ENCODE results near the gene TRIM17. TPM values are rescaled to one million over a fixed set of nuclear protein-coding genes. Genes with fewer than 3 reads are reported as not detected.

The TRIM17 gene
- total and polyA plus RNA-seq, 9 of the 15 experiments (the other 6 are each of a cell fraction or from before 2014, with no cell fraction given), result not detected

DNA sequence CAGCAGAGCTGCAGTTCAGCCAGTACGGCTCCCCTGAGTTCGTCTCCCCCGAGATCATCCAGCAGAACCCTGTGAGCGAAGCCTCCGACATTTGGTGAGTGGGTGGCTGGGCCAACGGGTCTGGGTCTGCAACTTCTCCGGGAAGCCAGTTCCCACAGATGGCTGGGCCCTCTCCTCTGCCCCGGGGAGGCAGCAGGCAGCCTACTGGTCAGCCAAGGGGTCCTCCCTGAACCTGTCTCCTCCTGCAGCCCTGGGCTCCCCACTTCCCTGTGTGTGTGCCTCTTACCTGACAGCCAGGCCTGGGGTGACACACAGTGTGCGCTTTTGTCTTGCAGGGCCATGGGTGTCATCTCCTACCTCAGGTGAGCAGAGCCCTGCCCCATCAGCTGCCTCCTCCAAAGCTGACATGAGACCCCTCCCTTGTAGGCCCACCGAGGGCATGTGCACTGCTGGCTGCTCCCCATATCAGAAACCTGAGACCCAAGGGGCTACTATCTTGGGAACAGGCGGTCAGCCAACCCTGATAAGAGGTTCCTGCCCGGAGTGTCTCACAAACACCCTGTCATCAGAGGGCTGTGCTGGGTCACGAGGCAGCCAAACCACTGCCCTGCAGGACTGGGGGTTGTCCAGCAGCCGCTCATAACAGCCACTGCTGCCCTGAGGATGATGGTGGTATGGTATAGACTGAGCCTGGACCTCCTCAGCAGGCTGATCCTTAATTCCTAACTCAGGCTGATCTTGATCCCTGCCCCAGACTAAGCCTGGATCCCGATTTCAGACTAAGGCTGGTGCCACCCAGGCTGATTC is 47.7 kb downstream of the TRIM17 start (continued):
- TF ChIP-seq, protein P1, sequence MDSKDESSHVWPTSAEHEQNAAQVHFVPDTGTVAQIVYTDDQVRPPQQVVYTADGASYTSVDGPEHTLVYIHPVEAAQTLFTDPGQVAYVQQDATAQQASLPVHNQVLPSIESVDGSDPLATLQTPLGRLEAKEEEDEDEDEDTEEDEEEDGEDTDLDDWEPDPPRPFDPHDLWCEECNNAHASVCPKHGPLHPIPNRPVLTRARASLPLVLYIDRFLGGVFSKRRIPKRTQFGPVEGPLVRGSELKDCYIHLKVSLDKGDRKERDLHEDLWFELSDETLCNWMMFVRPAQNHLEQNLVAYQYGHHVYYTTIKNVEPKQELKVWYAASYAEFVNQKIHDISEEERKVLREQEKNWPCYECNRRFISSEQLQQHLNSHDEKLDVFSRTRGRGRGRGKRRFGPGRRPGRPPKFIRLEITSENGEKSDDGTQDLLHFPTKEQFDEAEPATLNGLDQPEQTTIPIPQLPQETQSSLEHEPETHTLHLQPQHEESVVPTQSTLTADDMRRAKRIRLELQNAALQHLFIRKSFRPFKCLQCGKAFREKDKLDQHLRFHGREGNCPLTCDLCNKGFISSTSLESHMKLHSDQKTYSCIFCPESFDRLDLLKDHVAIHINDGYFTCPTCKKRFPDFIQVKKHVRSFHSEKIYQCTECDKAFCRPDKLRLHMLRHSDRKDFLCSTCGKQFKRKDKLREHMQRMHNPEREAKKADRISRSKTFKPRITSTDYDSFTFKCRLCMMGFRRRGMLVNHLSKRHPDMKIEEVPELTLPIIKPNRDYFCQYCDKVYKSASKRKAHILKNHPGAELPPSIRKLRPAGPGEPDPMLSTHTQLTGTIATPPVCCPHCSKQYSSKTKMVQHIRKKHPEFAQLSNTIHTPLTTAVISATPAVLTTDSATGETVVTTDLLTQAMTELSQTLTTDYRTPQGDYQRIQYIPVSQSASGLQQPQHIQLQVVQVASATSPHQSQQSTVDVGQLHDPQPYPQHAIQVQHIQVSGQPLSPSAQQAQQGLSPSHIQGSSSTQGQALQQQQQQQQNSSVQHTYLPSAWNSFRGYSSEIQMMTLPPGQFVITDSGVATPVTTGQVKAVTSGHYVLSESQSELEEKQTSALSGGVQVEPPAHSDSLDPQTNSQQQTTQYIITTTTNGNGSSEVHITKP (IDR thresholded peaks at IDR 0.05; ENCODE audit: partially characterized antibody), result peak; percentile 99
- TF ChIP-seq, protein P2, sequence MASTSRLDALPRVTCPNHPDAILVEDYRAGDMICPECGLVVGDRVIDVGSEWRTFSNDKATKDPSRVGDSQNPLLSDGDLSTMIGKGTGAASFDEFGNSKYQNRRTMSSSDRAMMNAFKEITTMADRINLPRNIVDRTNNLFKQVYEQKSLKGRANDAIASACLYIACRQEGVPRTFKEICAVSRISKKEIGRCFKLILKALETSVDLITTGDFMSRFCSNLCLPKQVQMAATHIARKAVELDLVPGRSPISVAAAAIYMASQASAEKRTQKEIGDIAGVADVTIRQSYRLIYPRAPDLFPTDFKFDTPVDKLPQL (IDR thresholded peaks at IDR 0.05; ENCODE audit: extremely low read depth, insufficient read length), result no peak
- TF ChIP-seq, protein P3, sequence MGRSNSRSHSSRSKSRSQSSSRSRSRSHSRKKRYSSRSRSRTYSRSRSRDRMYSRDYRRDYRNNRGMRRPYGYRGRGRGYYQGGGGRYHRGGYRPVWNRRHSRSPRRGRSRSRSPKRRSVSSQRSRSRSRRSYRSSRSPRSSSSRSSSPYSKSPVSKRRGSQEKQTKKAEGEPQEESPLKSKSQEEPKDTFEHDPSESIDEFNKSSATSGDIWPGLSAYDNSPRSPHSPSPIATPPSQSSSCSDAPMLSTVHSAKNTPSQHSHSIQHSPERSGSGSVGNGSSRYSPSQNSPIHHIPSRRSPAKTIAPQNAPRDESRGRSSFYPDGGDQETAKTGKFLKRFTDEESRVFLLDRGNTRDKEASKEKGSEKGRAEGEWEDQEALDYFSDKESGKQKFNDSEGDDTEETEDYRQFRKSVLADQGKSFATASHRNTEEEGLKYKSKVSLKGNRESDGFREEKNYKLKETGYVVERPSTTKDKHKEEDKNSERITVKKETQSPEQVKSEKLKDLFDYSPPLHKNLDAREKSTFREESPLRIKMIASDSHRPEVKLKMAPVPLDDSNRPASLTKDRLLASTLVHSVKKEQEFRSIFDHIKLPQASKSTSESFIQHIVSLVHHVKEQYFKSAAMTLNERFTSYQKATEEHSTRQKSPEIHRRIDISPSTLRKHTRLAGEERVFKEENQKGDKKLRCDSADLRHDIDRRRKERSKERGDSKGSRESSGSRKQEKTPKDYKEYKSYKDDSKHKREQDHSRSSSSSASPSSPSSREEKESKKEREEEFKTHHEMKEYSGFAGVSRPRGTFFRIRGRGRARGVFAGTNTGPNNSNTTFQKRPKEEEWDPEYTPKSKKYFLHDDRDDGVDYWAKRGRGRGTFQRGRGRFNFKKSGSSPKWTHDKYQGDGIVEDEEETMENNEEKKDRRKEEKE (IDR thresholded peaks at IDR 0.05; ENCODE audit: borderline replicate concordance in 1 of 2, control insufficient read depth in 1 of 2, low read depth in 2 of 2, low read length in 1 of 2), result no peak
- TF ChIP-seq, protein P4, sequence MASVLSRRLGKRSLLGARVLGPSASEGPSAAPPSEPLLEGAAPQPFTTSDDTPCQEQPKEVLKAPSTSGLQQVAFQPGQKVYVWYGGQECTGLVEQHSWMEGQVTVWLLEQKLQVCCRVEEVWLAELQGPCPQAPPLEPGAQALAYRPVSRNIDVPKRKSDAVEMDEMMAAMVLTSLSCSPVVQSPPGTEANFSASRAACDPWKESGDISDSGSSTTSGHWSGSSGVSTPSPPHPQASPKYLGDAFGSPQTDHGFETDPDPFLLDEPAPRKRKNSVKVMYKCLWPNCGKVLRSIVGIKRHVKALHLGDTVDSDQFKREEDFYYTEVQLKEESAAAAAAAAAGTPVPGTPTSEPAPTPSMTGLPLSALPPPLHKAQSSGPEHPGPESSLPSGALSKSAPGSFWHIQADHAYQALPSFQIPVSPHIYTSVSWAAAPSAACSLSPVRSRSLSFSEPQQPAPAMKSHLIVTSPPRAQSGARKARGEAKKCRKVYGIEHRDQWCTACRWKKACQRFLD (CRISPR knock-in tag; IDR thresholded peaks at IDR 0.05), result peak; percentile 96; the same call in 1 of the 2 replicates
- TF ChIP-seq, protein P5, sequence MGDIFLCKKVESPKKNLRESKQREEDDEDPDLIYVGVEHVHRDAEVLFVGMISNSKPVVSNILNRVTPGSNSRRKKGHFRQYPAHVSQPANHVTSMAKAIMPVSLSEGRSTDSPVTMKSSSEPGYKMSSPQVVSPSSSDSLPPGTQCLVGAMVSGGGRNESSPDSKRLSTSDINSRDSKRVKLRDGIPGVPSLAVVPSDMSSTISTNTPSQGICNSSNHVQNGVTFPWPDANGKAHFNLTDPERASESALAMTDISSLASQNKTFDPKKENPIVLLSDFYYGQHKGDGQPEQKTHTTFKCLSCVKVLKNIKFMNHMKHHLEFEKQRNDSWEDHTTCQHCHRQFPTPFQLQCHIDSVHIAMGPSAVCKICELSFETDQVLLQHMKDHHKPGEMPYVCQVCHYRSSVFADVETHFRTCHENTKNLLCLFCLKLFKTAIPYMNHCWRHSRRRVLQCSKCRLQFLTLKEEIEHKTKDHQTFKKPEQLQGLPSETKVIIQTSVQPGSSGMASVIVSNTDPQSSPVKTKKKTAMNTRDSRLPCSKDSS (IDR thresholded peaks at IDR 0.05; ENCODE audit: low read depth, partially characterized antibody), result no peak
- TF ChIP-seq CEBPB (tag; IDR thresholded peaks at IDR 0.05) (no peak), SMARCE1 (IDR thresholded peaks at IDR 0.05) (peak; percentile 95), ZNF23 (CRISPR knock-in tag; IDR thresholded peaks at IDR 0.05) (0 out of 2 replicates have a peak, but pooled peaks have one; percentile 28)
- TF ChIP-seq, protein P6, sequence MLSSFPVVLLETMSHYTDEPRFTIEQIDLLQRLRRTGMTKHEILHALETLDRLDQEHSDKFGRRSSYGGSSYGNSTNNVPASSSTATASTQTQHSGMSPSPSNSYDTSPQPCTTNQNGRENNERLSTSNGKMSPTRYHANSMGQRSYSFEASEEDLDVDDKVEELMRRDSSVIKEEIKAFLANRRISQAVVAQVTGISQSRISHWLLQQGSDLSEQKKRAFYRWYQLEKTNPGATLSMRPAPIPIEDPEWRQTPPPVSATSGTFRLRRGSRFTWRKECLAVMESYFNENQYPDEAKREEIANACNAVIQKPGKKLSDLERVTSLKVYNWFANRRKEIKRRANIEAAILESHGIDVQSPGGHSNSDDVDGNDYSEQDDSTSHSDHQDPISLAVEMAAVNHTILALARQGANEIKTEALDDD (IDR thresholded peaks at IDR 0.05), result 0 out of 2 replicates have a peak, but pooled peaks have one; percentile 12
- TF ChIP-seq, protein P7, sequence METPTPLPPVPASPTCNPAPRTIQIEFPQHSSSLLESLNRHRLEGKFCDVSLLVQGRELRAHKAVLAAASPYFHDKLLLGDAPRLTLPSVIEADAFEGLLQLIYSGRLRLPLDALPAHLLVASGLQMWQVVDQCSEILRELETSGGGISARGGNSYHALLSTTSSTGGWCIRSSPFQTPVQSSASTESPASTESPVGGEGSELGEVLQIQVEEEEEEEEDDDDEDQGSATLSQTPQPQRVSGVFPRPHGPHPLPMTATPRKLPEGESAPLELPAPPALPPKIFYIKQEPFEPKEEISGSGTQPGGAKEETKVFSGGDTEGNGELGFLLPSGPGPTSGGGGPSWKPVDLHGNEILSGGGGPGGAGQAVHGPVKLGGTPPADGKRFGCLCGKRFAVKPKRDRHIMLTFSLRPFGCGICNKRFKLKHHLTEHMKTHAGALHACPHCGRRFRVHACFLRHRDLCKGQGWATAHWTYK (CRISPR knock-in tag; IDR thresholded peaks at IDR 0.05), result peak; percentile 44

Data from K562 (cell line).